HG03565 (cell line): ENCODE results near the gene HBM.
"Not testable (repeated sequence)": the region's sequence is repeated elsewhere in the genome, so short reads cannot be mapped to it uniquely, and the experiment has no call there.

Experiments used
- ATAC-seq: cut with Tn5 transposase; IDR thresholded peaks from one replicate; pipeline ENCODE4 v1.9.1; 2021; ENCODE audit warnings: mild to moderate bottlenecking, moderate library complexity; ENCODE audit not compliant: unreplicated experiment

Gene HBM

GRCh38 chr16:144797-145252, 21.0 kb upstream of the HBM start:
- no peak for ATAC-seq

- ATAC-seq = no peak
These were observed 19.1 kb upstream of the HBM start for GRCh38 chr16:146646-147045.

- no peak for ATAC-seq
These were observed 16.6 kb upstream of the HBM start for GRCh38 chr16:149024-149660.

- ATAC-seq = no peak
These were observed 13.3 kb upstream of the HBM start, which contains the start of gene HBZ for GRCh38 chr16:152141-153128. Gene HBZ (plus strand): TSS chr16:152644. CDS start chr16:152910, 266 bp downstream.

- not testable (repeated sequence) for ATAC-seq
These were observed 12.7 kb upstream of the HBM start for GRCh38 chr16:153129-153521.

GRCh38 chr16:153550-154216, 12.1 kb upstream of the HBM start:
- not testable (repeated sequence) for ATAC-seq

GRCh38 chr16:154217-155030, 11.4 kb upstream of the HBM start:
- ATAC-seq = no peak

- ATAC-seq = no peak
These were observed 10.8 kb upstream of the HBM start for GRCh38 chr16:155031-155398.

GRCh38 chr16:159136-159849, 6.5 kb upstream of the HBM start:
- ATAC-seq = no peak

- ATAC-seq = not testable (repeated sequence)
These were observed 5.5 kb upstream of the HBM start for GRCh38 chr16:160242-160641.

- ATAC-seq = no peak
These were observed 5.0 kb upstream of the HBM start for GRCh38 chr16:160691-161190.

- ATAC-seq = no peak
These were observed 3.3 kb upstream of the HBM start for GRCh38 chr16:162271-162991.

- not testable (repeated sequence) for ATAC-seq
These were observed 2.6 kb upstream of the HBM start for GRCh38 chr16:163139-163538.

- not testable (repeated sequence) for ATAC-seq
These were observed 2.1 kb upstream of the HBM start for GRCh38 chr16:163696-164095.

GRCh38 chr16:164134-164823, 1.5 kb upstream of the HBM start:
- not testable (repeated sequence) for ATAC-seq

- no peak for ATAC-seq
These were observed 795 bp upstream of the HBM start for GRCh38 chr16:164827-165538.

- ATAC-seq = no peak
These were observed 770 bp downstream of the HBM start for GRCh38 chr16:166375-167121.
